Fibroblast of mammary gland (primary cell): ENCODE measurements around the gene SDK2.

ENCODE experiments used
- DNase-seq: peaks from one replicate; pipeline ENCODE4 v3.0.0-alpha.2; 2010; ENCODE audit warnings: low read depth
- H3K4me3 ChIP-seq: 2 replicates; pipeline ENCODE4 v1.5.1; 2011; ENCODE audit warnings: low read depth, mild to moderate bottlenecking, low read length, moderate library complexity; ENCODE audit not compliant: control insufficient read depth
- TF ChIP-seq, protein P1 (sequence below): conservative IDR thresholded peaks from 2 replicates; pipeline ENCODE4 v1.5.1; 2011; ENCODE audit warnings: low read depth, low read length, inconsistent platforms; ENCODE audit not compliant: control insufficient read depth, insufficient read depth

Gene SDK2

DNA sequence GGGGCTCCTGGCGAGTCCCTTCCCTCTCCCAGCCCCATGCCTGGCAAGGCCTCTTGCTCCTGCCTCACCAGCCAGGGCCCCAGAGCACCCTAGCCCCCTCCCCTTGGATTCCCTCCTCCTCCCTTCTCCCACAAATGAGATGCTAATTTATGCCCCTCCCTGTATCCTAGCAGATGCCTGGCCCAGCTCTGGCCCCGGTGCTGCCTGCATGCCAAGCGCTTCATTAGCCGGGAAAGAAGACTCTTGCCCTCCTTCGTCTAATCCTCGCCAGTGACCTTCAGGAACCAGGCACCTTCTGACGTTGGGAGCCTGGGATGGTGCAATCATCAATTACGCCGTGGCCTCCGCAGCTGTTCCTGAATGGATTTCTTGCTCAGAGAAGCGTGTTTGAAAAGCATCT is 127.8 kb downstream of the SDK2 start:
- TF ChIP-seq, protein P1, sequence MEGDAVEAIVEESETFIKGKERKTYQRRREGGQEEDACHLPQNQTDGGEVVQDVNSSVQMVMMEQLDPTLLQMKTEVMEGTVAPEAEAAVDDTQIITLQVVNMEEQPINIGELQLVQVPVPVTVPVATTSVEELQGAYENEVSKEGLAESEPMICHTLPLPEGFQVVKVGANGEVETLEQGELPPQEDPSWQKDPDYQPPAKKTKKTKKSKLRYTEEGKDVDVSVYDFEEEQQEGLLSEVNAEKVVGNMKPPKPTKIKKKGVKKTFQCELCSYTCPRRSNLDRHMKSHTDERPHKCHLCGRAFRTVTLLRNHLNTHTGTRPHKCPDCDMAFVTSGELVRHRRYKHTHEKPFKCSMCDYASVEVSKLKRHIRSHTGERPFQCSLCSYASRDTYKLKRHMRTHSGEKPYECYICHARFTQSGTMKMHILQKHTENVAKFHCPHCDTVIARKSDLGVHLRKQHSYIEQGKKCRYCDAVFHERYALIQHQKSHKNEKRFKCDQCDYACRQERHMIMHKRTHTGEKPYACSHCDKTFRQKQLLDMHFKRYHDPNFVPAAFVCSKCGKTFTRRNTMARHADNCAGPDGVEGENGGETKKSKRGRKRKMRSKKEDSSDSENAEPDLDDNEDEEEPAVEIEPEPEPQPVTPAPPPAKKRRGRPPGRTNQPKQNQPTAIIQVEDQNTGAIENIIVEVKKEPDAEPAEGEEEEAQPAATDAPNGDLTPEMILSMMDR = no peak
- no peak for DNase-seq
- H3K4me3 ChIP-seq = no peak overlapping the region

DNA sequence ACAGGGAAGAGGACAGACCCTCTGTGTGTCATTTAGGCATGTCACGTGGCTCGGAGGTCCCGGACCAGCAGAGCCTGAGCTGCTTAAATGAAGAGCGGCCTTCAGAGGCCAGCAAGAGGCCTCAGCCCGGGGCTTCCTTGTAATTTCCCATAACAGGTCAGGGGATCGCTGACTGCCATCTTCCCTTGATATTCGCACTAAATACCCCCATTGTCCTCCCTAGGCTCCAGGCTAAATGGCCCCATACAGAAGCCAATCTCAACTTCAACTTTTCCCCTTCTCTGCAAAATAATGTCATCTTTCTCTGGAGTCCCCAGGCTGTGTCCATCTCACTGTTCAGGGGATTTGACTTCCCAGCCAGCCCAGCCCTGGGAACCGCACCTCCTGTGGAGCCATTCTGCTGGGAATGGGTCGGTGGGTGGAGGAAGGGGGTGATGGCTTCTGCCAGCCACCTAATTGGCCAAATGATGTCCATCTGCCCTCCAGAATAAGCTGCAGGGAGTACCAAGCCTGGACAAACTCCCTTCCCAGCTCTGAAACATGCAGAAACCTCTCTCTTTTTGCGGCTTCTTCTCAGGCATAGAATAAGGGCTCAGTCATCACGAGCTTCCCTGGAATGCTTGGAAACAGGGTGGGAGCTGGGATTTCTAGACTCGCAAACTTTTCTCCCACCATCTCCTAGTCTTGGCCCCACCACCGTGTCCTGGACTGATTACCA is 129.9 kb downstream of the SDK2 start:
- no peak for DNase-seq
- no peak overlapping the region for H3K4me3 ChIP-seq
- TF ChIP-seq, protein P1 = no peak

DNA sequence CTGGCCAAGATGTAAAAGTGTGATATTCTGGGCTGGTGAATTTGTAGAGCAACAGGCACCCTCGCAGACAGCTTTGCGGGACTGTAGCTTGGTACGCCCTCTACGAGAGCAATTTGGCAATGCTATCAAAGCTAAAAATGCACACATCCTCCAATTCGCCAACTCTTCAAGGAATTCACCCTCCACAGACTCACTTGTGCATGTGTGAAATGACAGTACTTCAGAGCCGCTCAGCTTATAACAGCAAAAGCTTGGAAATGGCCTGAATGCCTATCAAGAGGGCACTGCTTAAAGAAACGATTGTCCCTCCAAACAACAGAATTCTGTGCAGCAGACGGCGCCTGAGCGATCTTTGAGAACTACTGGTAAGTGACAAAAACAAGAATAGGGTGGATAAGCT is 130.8 kb downstream of the SDK2 start:
- TF ChIP-seq, protein P1 = no peak
- no peak for DNase-seq
- H3K4me3 ChIP-seq = no peak overlapping the region

DNA sequence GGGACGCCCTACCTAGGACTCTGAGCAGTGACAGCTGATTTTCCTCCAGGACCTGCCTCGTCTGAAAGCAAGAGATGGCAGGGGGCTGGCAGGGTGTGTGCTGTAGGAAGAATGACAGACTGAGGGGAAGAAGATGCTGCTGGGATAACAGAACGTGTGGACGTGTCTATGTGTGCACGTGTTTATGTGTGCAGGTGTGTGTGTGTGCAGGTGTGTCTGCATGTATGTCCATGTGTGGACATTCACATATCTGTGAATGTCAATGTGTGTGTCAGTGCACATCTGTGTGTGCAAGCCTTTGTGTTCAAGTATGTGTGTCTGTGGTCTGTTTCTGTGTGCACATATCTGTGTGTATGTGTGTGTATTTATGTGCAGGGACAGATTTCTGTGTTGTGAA is 132.5 kb downstream of the SDK2 start:
- TF ChIP-seq, protein P1 = no peak
- H3K4me3 ChIP-seq = no peak overlapping the region
- DNase-seq = no peak

DNA sequence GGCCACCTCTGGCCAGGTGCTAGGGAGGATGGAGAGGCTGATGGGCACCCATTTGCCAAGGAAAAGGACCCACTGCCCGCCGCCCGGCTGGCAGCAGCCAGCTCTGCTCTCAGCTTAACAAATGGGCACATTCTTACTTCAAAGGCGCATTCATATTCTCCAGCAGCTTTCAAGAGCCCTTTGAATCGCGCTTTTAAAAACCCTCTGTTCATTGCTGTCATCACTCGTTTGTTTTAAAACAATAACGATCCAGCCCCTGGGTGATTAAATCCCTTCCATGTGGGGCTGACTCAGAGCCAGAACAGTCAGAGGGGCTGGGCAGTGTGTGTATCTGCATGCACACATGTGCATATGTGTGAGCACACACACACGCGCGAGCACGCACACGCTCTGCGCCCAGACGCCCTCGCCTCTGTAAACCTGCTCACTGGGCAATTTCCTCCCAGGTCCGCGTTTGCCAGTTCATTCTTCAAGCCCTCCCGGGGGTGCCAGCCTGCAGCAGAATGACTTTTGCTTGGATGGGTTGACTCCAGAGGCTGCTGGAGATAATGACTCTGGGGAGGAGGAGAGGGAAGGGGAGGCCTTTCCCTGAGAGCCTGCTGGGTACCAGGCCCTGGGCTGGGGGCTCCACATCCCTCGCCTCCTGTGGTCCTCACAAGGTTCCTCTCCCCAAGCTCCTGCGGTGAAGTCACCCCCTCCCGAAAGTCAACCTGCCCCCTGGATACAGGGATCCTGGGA is 133.1 kb downstream of the SDK2 start:
- H3K4me3 ChIP-seq = no peak overlapping the region
- TF ChIP-seq, protein P1 = no peak

DNA sequence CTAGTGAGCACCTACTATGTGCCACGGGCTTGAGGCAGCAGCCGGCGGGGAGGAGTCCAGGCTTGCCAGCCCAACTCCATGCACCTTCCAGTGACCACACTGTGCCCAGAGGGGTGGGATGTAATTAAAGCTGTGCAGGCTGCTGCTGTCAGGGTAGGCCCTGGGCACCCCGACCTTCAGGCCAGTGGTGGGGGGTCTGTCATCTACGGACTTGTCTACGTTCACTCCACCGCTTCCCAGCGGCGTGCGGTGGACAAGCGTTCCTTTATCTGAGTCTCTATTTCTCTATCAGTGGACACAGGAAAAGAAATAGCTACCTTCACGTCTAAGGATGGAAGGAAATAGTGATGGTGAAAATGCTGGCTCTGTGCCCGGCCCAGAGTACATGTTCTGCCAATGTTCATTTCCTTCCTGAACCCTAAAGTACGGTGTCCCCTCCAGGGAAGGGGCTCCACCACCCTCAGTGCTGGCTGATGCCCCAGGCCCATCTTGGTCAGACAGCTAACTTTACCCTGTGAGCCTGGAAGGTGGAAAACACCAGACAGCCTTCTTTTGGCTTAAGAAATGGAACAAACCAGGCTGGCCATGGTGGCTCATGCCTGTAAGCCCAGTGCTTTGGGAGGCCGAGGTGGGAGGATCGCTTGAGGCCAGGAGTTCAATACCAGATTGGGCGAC is 135.2 kb downstream of the SDK2 start:
- H3K4me3 ChIP-seq = no peak overlapping the region
- DNase-seq = no peak
- TF ChIP-seq, protein P1 = no peak

More for the DNA sequence above, 133.1 kb downstream of the SDK2 start:
- DNase-seq = peak; percentile 15
